ENCODE measurements around the gene ATG7. TPM values are rescaled to one million over a fixed set of nuclear protein-coding genes. Genes with fewer than 3 reads are reported as not detected.

ATG7 gene
- total and polyA plus RNA-seq, 4 donors: 7.4 to 53.8 (median 15.6) TPM

DNA sequence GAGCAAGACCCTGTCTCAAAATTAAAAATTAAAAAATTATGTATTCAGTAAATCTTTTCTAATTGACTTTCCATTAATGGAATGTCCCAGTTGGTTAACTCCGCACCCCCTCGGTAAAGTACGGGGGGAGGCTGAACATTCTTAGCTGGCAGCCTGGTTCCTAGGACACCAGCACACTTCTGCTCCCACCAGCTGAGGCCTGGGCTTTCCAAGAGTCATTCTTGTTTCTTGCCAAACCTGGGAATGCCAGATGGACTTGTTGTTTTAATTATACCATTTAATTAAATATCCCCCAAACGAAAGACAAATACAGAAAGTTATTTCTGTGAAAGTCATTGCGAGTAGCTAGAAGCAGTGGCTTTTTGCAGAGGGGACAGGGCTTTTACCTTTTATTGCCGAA, 192.2 kb downstream of the ATG7 start:
- Histone ChIP-seq H3K36me3 (ENCODE audit: control insufficient read depth in 4 of 4, insufficient read depth in 3 of 4, low read depth in 1 of 4, low read length in 3 of 4) (peaks cover 0 to 2% (median 0%) of the 10 kb centered on the region in 4 donors), H3K4me3 (ENCODE audit: low read depth in 1 of 3, low read length in 3 of 3) (no peak overlapping the region), H3K9ac (ENCODE audit: low read depth in 1 of 2, low read length in 2 of 2) (no peak overlapping the region), H3K27ac (ENCODE audit: low read depth in 1 of 2, low read length in 2 of 2) (no peak overlapping the region), H3K27me3 (ENCODE audit: control insufficient read depth in 4 of 4, insufficient read depth in 4 of 4, low read length in 3 of 4) (no peaks in the 10 kb centered on the region), H3K4me1 (ENCODE audit: control insufficient read depth in 4 of 4, insufficient read depth in 4 of 4, low read length in 3 of 4) (no peaks in the 10 kb centered on the region), H3K9me3 (ENCODE audit: control insufficient read depth in 4 of 4, low read length in 3 of 4) (no peaks in the 10 kb centered on the region)
- DNase-seq (ENCODE audit: low spot score): no peak
- WGBS: 96% methylated on average over 6 of the region's 6 CpGs
- no peak for TF ChIP-seq YY1 (IDR thresholded peaks at IDR 0.05)
- no peak for TF ChIP-seq NR2F2 (IDR thresholded peaks at IDR 0.05)
- TF ChIP-seq, protein P1, sequence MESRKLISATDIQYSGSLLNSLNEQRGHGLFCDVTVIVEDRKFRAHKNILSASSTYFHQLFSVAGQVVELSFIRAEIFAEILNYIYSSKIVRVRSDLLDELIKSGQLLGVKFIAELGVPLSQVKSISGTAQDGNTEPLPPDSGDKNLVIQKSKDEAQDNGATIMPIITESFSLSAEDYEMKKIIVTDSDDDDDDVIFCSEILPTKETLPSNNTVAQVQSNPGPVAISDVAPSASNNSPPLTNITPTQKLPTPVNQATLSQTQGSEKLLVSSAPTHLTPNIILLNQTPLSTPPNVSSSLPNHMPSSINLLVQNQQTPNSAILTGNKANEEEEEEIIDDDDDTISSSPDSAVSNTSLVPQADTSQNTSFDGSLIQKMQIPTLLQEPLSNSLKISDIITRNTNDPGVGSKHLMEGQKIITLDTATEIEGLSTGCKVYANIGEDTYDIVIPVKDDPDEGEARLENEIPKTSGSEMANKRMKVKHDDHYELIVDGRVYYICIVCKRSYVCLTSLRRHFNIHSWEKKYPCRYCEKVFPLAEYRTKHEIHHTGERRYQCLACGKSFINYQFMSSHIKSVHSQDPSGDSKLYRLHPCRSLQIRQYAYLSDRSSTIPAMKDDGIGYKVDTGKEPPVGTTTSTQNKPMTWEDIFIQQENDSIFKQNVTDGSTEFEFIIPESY (IDR thresholded peaks at IDR 0.05): no peak
- TF ChIP-seq ATF3 (IDR thresholded peaks at IDR 0.05): no peak
- TF ChIP-seq SP1 (IDR thresholded peaks at IDR 0.05): no peak
- no peak for TF ChIP-seq FOXA2 (IDR thresholded peaks at IDR 0.05)
- no peak for TF ChIP-seq HNF4G (IDR thresholded peaks at IDR 0.05)
- no peak for TF ChIP-seq TAF1 (conservative IDR thresholded peaks at IDR 0.05)
- TF ChIP-seq, protein P2, sequence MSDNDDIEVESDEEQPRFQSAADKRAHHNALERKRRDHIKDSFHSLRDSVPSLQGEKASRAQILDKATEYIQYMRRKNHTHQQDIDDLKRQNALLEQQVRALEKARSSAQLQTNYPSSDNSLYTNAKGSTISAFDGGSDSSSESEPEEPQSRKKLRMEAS (IDR thresholded peaks at IDR 0.05): no peak
- no peak for TF ChIP-seq FOXA1 (IDR thresholded peaks at IDR 0.05)
- no peak for TF ChIP-seq JUND (IDR thresholded peaks at IDR 0.05)
- TF ChIP-seq, protein P3, sequence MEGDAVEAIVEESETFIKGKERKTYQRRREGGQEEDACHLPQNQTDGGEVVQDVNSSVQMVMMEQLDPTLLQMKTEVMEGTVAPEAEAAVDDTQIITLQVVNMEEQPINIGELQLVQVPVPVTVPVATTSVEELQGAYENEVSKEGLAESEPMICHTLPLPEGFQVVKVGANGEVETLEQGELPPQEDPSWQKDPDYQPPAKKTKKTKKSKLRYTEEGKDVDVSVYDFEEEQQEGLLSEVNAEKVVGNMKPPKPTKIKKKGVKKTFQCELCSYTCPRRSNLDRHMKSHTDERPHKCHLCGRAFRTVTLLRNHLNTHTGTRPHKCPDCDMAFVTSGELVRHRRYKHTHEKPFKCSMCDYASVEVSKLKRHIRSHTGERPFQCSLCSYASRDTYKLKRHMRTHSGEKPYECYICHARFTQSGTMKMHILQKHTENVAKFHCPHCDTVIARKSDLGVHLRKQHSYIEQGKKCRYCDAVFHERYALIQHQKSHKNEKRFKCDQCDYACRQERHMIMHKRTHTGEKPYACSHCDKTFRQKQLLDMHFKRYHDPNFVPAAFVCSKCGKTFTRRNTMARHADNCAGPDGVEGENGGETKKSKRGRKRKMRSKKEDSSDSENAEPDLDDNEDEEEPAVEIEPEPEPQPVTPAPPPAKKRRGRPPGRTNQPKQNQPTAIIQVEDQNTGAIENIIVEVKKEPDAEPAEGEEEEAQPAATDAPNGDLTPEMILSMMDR (IDR thresholded peaks at IDR 0.05; ENCODE audit: low read depth, low read length, missing input control): no peak
- TF ChIP-seq REST (IDR thresholded peaks at IDR 0.05): no peak
- TF ChIP-seq HNF4A (conservative IDR thresholded peaks at IDR 0.05): no peak
- no peak for TF ChIP-seq RXRA (IDR thresholded peaks at IDR 0.05)
- TF ChIP-seq EGR1 (IDR thresholded peaks at IDR 0.05; ENCODE audit: low read depth in 2 of 2): no peak
